Measurements from ENCODE around the gene ELMO1.

Gene ELMO1

DNA sequence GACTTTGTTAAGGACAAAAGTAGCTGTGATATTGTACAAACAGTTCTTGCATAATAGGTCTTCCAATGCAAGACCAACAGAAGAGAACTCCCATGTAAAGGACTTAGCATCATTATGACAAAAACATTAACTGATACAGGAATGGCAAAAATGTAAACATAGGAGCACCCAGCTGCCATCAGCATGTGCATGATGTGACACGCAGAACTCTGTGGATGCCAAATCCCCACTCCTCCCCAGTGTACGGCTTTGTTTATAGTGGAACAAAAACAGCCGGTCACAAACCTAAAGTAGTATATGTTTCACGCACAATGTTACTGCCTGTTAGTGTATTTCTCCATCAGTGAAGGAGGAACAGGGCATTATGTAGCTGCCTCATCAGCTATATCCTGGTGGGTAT is 408.3 kb downstream of the ELMO1 start:
- DNase-seq, result no peak

DNA sequence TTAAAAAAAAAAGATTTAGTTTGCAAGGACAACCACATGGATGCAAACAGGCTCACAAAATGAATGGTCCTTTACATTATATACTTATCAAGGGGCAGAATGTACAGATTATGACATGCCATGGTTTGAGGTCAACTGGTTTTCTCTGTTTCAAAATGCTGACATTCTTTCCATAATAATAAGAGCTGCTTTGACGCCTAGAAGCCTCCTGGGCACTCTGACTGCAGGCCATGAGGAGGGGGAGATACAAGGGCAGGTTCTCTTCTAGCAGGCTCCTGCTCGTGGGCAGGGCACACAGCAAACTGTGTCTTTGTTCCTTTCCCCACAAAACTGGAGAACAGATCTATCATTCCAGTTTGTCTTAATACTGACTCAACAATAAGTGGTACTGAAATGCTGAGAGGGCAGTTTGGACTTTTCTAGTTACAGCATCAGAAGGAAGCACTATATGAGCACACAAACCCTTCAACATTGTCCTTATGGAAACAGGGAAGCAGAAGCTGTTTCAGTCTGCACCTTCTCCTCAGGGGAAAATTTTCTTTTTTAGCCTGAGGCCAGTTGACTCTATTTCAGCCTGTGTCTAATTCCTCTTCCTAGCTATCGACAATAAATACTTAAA is 409.4 kb downstream of the ELMO1 start:
- no peak for DNase-seq

DNA sequence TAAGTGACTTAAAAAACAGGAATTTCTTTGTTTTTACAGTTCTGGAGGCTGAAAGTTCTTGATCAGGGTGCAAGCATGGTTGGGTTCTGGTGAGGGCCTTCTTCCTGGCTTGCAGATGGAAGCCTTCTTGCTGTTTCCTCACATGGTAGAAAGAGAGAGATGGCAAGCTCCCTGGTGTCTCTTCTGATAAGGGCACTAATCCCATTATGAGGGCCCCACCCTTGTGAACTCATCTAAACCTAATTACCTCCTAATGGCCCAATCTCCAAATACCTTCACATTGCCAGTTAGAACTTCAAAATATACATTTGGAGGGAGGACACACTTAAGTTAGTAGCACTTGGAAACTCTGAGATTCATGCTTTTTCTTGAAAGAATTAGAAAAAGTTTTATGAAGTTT is 410.0 kb downstream of the ELMO1 start:
- no peak for DNase-seq

DNA sequence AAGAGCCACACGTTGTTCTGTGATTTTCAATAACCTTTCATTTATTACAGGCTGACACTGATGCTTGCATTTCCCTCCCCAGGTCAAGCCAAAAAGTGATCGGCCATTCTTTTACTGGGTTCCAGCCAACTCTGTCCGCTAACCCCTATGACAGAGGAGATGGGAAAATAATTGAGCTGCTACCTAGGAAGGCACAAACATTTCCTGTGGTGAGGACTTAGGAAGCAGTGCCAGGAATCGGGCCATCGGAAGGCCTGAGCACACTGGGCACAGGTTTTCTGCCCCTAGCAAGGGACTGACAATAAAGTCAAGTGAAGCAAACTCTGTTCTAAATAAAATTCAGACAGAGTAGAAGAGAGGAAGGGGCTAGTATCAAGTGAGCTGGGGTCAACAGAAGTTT is 411.4 kb downstream of the ELMO1 start:
- no peak for DNase-seq

DNA sequence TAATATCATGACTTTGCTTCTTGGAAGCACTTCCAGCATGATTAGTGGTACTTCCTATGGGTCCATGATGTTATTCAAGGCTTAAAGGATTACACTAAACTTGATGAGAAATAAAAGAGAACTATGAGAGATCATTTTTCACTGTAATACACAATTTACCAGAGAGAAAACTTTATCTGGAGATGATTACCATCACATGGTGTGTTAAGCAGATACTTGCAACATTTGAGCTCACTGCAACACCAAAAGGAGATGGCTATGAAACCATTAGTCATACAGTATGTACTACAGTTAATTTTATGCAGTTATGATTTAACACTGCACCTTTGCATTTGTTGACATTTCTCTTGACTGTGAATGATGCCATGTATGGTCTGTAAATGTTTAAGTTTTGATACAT is 413.0 kb downstream of the ELMO1 start:
- no peak for DNase-seq

DNA sequence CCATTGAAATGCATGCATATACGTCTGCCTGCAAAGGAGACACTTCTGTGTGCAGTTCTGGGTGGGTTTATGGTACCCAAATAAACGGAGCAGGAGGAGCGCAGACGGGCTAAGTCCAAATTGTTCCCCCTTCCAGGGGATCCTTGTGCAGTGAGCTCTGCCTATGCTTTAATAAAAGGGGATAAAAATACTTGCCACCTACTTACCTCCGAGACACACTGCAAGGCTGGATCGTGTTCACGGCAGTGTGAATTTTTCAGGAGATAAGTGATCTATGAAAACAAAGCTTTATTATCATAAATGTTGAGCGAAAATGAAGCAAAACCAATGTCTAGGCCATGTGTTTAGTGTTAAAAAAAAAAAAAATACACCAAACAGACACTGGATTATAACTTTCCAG is 415.5 kb downstream of the ELMO1 start:
- no peak for DNase-seq

DNA sequence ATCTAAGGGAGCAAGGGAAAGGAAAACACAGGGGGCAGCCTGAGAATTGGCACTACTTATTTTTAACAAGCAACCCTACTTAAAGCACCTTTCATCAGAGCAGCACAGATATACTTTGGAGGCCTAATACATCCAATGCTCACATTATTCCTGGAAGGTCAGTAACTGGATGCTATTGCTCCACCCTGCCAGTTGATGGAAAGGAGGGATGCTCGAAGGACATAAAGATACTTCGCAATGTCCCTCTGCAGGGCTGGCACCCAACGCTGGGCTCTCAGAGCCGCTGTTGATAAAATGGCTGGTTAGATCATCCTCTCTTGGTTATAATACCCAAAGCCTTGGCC is 416.4 kb downstream of the ELMO1 start:
- no peak for DNase-seq

DNA sequence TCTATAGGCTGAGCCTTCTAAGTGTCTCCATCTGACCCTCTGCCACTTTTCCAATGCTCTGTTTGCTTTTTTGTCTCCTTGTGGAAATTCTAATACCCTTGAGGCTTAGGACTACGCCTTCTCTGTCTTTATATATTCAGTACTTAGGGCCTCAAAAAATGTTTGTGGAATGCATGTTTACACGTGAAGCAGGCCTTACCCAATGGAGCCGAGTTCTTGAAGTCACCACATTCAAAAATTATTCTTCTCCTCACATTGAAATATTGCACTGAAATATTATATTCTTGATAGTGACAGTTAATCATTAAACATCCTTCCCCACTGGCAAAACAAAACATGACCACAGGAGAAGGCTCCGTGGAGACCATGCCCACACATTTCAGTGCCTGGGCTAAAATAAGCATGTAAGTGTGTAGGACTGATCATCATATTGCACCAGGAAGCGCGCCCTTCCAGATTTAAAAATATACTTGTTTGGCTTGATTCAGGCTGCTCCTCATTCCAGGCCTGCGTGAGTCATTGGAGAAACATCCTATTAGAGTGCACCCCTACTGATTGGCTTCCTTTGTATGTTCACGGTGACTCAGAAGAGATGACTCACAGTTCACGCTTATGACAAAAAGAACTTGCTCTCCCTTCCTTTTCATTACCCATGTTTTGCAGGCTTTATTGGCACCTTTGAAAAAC is 416.9 kb downstream of the ELMO1 start:
- DNase-seq, result peak; percentile 51

DNA sequence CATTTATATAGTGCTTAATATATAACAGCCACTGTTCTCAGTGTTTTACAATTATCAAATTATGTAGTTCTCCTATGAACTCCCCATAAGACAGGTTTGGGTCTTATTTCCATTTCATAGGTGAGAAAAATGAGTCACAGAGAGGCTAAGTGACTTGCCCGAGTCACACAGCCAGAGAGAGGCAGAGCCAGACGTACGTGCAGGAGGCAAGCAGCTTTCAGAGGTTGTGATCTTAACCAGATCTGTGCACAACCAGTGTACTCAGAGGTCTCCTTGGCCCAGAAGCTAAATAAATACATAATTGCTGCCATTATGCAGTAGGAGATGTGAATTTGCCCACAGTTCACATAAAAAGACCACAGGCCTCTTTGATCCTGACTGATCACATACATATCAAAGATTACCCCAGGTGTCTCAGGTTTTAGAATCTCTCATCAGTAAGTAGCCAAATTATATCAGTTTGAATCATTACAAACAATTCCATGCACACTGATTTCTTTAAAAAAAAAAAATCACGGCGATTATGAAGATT is 419.7 kb downstream of the ELMO1 start:
- peak; percentile 4 for DNase-seq

DNA sequence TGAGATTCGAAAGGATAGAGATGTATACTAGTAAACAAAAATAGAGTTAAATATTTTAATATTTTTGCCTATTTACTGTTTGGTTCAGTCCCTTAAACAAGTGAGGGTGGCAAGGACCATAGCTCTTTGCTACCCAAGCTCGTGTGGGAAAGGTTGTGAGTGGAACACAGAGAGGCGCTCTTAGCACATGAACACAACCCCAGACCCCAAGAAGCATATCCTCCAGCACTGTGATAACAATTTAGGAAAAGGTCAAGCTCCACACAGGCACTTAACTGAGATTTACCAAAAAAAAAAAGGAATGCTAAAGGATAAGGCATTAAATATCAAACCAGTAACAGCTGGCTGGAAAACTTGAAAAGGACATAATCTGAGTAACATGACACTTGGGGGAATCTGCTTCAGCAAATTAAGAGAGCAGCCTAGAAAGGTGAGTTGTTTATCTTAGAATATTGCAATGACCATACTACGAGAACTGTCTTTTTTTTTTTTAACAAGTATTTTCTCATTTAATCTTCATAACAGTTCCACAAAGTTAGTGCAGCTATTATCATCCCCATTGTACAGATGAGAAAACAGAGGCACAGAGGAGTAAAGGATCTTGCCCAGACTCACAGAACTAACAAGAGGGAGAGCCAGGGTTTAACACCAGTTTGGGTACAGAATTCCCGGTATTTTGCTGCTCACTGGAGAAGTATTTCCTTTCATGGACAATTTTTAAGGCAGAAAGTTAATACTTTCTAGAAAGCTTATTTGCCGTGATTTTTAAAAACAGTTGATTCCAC is 420.9 kb downstream of the ELMO1 start:
- no peak for DNase-seq

DNA sequence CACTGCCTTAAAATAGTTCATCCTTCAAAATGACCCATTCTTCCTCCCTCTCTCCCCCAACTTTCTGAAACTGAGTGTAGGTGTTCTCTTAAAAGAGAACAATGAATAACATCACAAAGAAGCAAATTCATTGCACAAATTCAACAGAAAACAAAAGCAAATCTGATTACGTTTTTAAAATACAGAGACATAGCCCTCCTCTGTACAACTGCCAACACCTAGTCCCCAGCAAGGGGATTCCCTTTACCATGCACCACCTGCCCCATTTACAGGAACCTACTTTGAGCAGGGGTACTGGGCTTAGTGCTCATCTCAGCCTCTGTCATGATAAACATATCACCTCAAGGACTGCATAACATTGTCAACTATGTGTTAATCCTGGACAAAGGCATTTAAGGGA is 421.6 kb downstream of the ELMO1 start:
- DNase-seq, result no peak

DNA sequence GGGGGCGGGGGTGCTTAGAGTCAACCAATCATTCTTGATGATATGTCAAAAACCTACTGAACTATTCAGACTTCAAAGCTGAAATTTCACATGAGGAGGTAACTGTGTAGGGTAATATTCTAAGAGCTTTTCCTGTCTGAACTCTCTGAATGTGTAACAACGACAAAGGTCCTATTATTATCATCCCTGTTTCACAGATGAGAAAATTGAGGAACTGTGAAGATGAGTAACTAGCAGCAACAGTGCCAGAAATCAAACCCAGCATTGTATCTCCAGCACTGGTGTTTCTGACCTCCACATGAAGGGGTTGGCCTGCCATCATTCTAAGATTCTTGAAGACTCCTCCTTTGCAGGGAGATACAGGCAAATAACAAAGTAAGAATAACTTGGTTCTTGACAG is 429.7 kb downstream of the ELMO1 start:
- DNase-seq, result no peak

DNA sequence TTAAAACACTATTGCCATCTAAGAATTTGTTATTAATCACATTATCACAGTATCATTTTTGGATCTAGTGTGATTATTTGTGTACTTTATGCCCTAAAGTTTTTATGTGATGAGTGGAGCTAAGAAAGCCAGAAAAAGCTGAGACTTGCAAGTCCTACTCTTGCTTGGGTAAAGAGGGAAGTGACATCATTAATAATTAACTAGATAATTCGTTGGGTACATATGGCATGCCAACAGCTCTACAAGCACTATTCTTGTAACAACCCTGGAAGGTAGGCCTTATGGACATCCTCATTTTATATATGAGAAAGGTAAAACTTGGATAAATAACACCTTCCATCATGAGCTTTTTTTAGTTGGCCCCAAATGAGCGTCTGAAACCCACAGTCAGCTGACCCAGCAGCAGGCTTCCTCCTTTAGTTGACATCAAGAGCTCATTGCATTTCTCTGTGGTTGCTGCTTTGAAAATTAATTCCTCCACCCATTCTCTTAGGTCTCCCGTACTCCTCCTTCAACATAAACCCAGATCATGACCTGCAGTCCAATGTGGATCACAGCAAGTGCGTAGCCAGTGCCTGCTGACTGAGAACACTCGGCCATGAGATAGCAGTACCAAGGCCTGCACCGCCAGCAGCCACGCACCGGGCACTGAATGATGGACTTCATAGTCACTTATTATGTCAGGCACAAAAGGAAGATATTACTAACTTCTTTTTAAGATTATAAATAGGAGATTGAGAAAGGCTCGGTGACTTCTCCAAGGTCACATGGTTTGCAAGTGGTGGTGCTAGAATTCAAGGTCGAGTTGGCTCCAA is 432.4 kb downstream of the ELMO1 start:
- no peak for DNase-seq

DNA sequence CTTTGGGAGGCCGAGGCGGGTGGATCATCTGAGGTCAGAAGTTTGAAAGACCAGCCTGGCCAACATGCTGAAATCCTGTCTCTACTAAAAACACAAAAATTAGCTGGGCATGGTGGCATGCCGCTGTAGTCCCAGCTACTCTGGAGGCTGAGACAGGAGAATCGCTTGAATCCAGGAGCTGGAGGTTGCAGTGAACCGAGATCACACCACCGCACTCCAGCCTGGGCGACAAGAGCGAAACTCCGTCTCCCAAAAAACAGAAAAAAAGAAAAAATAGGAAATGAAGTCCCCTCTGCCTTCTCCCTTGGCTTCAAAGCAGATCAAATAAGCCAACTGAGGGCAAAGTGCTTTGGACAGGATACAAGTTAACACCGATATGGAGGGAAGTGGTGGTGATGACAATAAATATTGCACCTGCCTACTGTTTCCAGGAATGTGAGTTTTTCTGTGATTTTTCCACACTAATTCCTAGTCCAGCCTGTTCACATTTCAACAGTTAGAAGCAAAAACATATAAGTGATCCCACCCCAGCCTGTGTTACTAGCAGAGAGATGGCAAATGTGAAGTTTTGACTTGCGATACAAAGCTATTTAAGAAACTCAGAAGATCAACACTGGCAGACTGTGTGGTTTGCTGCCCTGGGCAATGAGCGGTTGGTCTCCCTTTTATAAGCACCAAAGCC is 433.2 kb downstream of the ELMO1 start:
- DNase-seq, result no peak

DNA sequence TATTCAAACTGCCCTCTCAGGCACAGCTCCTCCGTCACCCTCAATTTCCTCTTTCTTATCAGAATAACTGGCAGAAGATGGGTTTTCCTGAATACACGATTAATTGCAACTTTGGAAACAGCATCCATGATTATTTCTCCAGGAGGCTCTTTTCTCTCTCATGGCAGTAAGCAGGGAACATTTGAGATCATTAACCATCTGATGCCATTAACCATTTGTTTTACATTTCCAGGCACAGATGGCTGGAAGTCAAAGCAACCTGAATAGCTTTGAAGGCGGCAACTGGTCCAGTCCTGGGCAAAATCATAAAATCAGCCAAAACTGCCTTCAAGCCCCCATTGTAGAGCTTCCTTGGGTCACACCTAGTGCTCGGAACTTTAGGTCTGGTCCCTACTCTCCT is 434.9 kb downstream of the ELMO1 start:
- DNase-seq, result no peak

DNA sequence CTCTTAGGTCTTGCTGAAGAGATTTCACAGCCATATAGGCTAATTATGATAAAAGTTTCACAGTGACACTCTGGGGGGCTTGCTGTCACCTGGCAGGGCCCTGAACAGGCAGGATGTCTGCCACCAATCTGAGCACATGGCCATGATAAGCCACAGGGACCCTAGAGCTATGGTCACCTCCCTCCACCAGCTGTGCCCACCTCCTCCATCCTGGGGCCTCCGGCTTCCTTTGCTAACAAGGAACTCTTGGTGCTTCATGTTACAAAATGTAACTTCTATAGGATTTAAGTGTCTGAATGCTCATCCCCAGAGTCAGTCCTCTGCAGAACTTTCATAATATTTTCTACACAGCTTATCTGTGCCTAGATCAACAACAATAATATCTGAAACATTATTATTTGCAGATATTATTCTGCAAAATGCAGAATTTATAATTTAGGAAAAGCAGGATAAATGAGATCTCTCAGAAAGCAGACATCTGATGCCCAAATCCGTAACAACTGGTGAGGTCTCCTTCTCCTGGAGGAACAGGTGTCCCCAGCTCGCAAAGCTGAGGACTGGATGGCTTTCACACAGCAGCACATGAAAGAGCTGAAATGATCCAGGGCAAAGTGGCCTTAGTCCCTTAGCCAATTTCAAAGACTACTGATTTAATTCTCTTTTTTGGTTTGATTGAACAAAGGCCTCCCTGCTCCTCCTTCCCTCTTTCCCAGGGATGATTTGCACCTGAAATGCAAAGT is 437.3 kb downstream of the ELMO1 start:
- DNase-seq, result no peak

DNA sequence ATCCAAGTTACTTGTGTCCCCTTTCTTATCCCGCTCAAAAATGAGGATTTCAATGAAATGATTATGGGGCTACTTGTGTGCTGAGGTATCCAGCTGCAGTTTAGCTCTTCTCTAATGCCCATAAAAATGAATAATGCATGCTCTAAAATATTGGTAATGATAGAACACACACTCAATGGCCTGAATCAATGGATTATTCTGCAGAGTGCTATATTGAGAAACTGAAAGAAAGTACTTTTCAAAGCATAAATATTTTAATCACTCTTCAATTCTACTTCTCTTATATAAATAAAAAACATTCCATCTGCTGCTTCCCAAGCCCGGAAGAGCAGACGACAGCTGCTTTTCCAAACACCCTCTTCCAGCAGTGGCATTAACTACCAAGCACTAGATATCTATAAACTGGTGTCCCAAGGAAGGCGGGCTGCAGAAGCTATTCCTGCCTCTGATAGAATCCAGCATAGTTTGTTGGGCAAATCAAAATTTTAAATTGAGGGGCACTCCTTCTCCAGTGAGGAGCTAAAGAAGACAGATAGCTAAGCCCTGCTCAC is 439.5 kb downstream of the ELMO1 start:
- DNase-seq, result no peak

DNA sequence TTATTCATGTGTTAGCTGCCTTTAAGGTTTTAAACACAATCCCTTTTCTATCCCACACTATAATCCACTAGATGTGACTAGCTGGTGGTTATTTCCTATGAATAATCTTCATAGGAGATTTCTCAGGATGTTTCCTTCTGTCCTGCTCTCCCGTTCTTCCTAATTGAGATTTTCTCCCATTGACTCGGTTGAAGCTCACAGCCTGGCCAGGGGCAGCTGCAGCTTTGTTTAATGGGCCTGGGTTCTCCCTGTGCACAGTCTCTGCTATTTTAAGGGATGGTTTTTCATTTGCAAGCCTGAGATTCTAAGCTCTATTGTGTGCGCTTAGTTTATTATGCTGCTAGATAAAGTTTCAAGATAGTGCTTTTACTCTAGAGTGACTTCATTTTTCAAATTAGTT is 441.0 kb downstream of the ELMO1 start:
- no peak for DNase-seq

DNA sequence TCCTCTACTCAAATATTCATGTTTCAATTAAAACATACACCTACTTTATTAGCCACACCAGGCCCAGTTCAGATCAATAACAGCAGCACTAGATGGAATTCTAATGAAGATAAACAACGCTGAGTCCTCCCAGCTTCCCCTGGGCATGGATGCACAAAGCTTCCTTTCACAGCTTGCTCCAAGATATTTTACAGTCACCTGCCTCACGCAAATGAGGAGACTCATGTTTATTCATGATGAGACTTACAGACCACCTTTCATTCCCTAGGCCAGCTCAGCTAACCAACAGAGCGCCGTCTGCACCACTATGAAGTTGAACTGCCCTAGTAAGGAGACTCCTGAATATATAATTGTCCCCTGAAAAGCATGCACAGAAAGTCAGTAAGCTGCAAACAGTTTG is 441.4 kb downstream of the ELMO1 start:
- DNase-seq, result no peak

DNA sequence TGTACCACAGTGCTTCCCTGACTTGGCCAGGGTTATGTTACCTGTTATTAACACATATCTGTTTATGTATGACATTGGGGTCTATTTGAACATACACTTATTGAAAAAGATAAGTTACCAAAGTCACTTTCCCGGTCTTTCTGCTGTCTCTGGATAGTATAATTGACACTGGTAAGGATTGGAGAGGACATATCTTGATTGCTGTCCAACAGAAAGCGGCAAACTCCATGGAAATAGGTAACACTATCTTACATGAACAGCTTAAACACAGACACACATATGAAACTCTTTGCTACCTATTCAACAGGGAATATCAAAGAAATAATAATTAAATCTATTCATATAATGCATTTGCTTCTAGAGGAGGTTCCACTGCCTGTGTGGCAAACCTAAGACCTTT is 441.9 kb downstream of the ELMO1 start:
- DNase-seq, result no peak

DNA sequence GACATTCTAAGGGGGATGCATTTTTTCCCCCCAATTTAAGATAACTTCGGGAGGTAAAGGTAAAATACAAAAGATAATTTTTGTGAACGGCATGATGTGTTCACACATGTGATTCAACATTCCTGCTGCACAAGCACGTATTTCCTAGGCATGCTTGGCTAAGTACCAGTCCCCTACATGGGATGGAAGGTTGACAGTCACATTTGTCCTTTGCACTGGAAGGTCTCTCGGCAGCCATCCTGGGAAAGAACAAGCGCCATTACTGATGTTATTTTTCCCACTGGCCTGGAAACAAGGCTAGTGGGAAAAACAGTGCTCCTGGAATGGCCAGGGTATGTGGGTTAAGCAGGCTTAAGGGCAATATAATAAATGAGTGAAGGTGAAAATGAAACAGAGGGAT is 448.2 kb downstream of the ELMO1 start:
- DNase-seq, result no peak

All from CD4-positive, alpha-beta T cell treated with Interleukin-4 for 4 hours (primary cell).